OCI-LY1 (cell line): ENCODE results near the gene FAU.

Source experiments
- H2AFZ ChIP-seq: fragments of 200-600 bp; sonication (generic), shearing (Covaris generic); 2 replicates; pipeline ENCODE4 v1.6.0; 2014; ENCODE audit warnings: antibody characterized with exemption, mild to moderate bottlenecking, low read length
- H3F3A ChIP-seq: fragments of 200-600 bp; sonication (generic), shearing (Covaris generic); 2 replicates; pipeline ENCODE4 v1.6.0; 2014; ENCODE audit warnings: mild to moderate bottlenecking, antibody characterized with exemption, low read length, moderate library complexity; ENCODE audit not compliant: insufficient read depth
- H3K27ac ChIP-seq: fragments of 200-600 bp; sonication (generic); 2 replicates; pipeline ENCODE4 v1.5.1; 2014; ENCODE audit warnings: low read length, mixed run types, mild to moderate bottlenecking, low read depth; ENCODE audit not compliant: poor library complexity, severe bottlenecking
- H3K27me3 ChIP-seq: fragments of 200-600 bp; sonication (generic); 2 replicates; pipeline ENCODE4 v1.6.0; 2014; ENCODE audit warnings: antibody characterized with exemption, mild to moderate bottlenecking, low read length, moderate library complexity; ENCODE audit not compliant: insufficient read depth
- H3K36me3 ChIP-seq: fragments of 200-600 bp; sonication (generic); 2 replicates; pipeline ENCODE4 v1.6.1; 2014; ENCODE audit warnings: mild to moderate bottlenecking, antibody characterized with exemption, low read length, moderate library complexity, mixed read lengths; ENCODE audit not compliant: insufficient read depth
- H3K4me1 ChIP-seq: fragments of 200-600 bp; sonication (generic); 2 replicates; pipeline ENCODE4 v1.5.1; 2014; ENCODE audit warnings: mild to moderate bottlenecking, low read length, moderate library complexity; ENCODE audit not compliant: insufficient read depth, severe bottlenecking
- H3K4me2 ChIP-seq: fragments of 200-600 bp; sonication (generic), shearing (Covaris generic); 2 replicates; pipeline ENCODE4 v1.6.1; 2014; ENCODE audit warnings: low read length
- H3K4me3 ChIP-seq: fragments of 200-600 bp; sonication (generic); 2 replicates; pipeline ENCODE4 v1.5.1; 2014; ENCODE audit warnings: low read length, low read depth, mild to moderate bottlenecking, mixed read lengths; ENCODE audit not compliant: poor library complexity, severe bottlenecking
- H3K79me2 ChIP-seq: fragments of 200-600 bp; shearing (Covaris generic); 2 replicates; pipeline ENCODE4 v1.6.1; 2016; ENCODE audit warnings: mixed run types, low read length, mixed read lengths; ENCODE audit not compliant: insufficient read depth
- H3K9ac ChIP-seq: fragments of 200-600 bp; sonication (generic), shearing (Covaris generic); 2 replicates; pipeline ENCODE4 v1.6.1; 2014; ENCODE audit warnings: mild to moderate bottlenecking, low read length, mixed read lengths
- H3K9me2 ChIP-seq: fragments of 200-600 bp; sonication (generic), shearing (Covaris generic); 2 replicates; pipeline ENCODE4 v1.6.1; 2014; ENCODE audit warnings: low read depth, mild to moderate bottlenecking, low read length, mixed read lengths
- H3K9me3 ChIP-seq: fragments of 200-600 bp; shearing (Covaris generic); 2 replicates; pipeline ENCODE4 v1.6.1; 2014; ENCODE audit warnings: low read length, mixed read lengths
- H4K20me1 ChIP-seq: fragments of 200-600 bp; sonication (generic), shearing (Covaris generic); 2 replicates; pipeline ENCODE4 v1.6.0; 2016; ENCODE audit warnings: mild to moderate bottlenecking, low read length; ENCODE audit not compliant: insufficient read depth
- CTCF ChIP-seq: fragments of 200-600 bp; sonication (generic), shearing (Covaris generic); IDR thresholded peaks from 2 replicates; pipeline ENCODE4 v1.5.1; 2017; ENCODE audit warnings: mild to moderate bottlenecking, antibody characterized with exemption, low read length, moderate library complexity, mixed read lengths
- EZH2 ChIP-seq: fragments of 200-600 bp; sonication (generic), shearing (Covaris generic); IDR thresholded peaks from 2 replicates; pipeline ENCODE4 v1.8.0; 2017; ENCODE audit warnings: borderline replicate concordance, mixed run types, mild to moderate bottlenecking, antibody characterized with exemption, low read length, moderate library complexity, mixed read lengths

Gene FAU

GRCh38 chr11:65121865-65122696, at the start of gene FAU, which contains the start of gene MRPL49:
FAU (minus strand) TSS chr11:65122134; CDS start chr11:65121813, 321 bp downstream.
MRPL49 (plus strand) TSS chr11:65122321; CDS start chr11:65122347, 26 bp downstream.
- Histone ChIP-seq H3K9me3 (no peaks in the 10 kb centered on the region), H3K4me3 (peak within 1 kb of the TSS; percentile 87), H3K9ac (peak within 1 kb of the TSS; percentile 96), H3K79me2 (peaks cover 19% of the 10 kb centered on the region), H3K27ac (peak within 1 kb of the TSS; percentile 72), H3F3A (peaks cover 14% of the 10 kb centered on the region; the same call in 1 of the 2 replicates), H4K20me1 (no peaks in the 10 kb centered on the region), H3K4me1 (peaks cover 36% of the 10 kb centered on the region), H3K9me2 (no peaks in the 10 kb centered on the region), H3K27me3 (no peaks in the 10 kb centered on the region), H2AFZ (no peak within 1 kb of the TSS), H3K4me2 (peak within 1 kb of the TSS; percentile 75), H3K36me3 (peaks cover 73% of the 10 kb centered on the region)
- TF ChIP-seq CTCF (no peak), EZH2 (no peak)

- H3K9me2 ChIP-seq, result no peaks in the 10 kb centered on the region
- peak within 1 kb of the TSS; percentile 88 for H2AFZ ChIP-seq
- H3K36me3 ChIP-seq, result no peaks in the 10 kb centered on the region
- H3K27ac ChIP-seq, result peak within 1 kb of the TSS; percentile 81
- no peaks in the 10 kb centered on the region for H4K20me1 ChIP-seq
- H3K4me3 ChIP-seq, result peak within 1 kb of the TSS; percentile 3
- peak within 1 kb of the TSS; percentile 51 for H3K9ac ChIP-seq
- no peaks in the 10 kb centered on the region for H3F3A ChIP-seq
- H3K4me1 ChIP-seq, result peaks cover 22% of the 10 kb centered on the region
- peak within 1 kb of the TSS; percentile 39; the same call in 1 of the 2 replicates for H3K4me2 ChIP-seq
- no peaks in the 10 kb centered on the region for H3K9me3 ChIP-seq
- H3K79me2 ChIP-seq, result no peaks in the 10 kb centered on the region
- TF ChIP-seq EZH2, result no peak
- TF ChIP-seq CTCF, result no peak
- no peaks in the 10 kb centered on the region for H3K27me3 ChIP-seq
Measured at GRCh38 chr11:65170058-65170534, 48.2 kb upstream of the FAU start, which contains the start of gene SPDYC. SPDYC (plus strand) TSS chr11:65170233; CDS start chr11:65171358, 1,125 bp downstream.

GRCh38 chr11:65169164-65169641, 47.3 kb upstream of the FAU start:
- peak overlapping the region; percentile 3 for H3K4me3 ChIP-seq
- H3K4me1 ChIP-seq, result peaks cover 22% of the 10 kb centered on the region
- peak overlapping the region; percentile 81 for H3K27ac ChIP-seq
- H4K20me1 ChIP-seq, result no peaks in the 10 kb centered on the region
- H3K9ac ChIP-seq, result peak overlapping the region; percentile 51
- no peaks in the 10 kb centered on the region for H3K9me2 ChIP-seq
- no peaks in the 10 kb centered on the region for H3F3A ChIP-seq
- peak overlapping the region; percentile 88 for H2AFZ ChIP-seq
- no peaks in the 10 kb centered on the region for H3K27me3 ChIP-seq
- TF ChIP-seq CTCF, result no peak
- TF ChIP-seq EZH2, result no peak
- H3K79me2 ChIP-seq, result no peaks in the 10 kb centered on the region
- no peaks in the 10 kb centered on the region for H3K9me3 ChIP-seq
- peak overlapping the region; percentile 39; the same call in 1 of the 2 replicates for H3K4me2 ChIP-seq
- H3K36me3 ChIP-seq, result no peaks in the 10 kb centered on the region
